CD4-positive, alpha-beta T cell treated with Interleukin-10 for 1 hour (primary cell): ENCODE results near the gene ZNF536.
"Not testable (repeated sequence)": the region's sequence is repeated elsewhere in the genome, so short reads cannot be mapped to it uniquely, and the experiment has no call there.

Experiments
- DNase-seq: peaks from one replicate; pipeline ENCODE4 v3.0.0-alpha.2; 2020

Gene ZNF536

GRCh38 chr19:30448386-30449077 lies 76.3 kb downstream of the ZNF536 start:
- no peak for DNase-seq

GRCh38 chr19:30449078-30449590 lies 77.0 kb downstream of the ZNF536 start:
- no peak for DNase-seq

DNA sequence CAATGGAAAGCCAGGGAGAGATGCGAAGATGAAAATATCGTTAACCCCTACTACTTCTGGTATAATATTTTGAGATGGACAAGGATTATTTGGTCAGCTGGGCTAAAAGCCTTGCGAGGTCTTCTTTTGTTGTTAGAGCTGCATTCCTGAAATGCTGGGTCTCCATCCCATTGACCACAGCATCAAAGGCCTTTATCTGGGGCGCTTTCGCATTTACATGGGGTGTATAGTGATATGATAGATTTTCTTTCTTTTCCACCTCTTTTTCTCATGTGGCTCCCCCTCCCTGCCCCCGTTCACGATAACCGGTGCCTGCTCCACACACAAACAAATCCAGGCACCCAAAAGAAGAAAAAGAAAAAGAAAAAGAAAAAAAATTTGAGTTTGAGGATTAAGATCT lies 77.5 kb downstream of the ZNF536 start:
- DNase-seq: no peak

DNA sequence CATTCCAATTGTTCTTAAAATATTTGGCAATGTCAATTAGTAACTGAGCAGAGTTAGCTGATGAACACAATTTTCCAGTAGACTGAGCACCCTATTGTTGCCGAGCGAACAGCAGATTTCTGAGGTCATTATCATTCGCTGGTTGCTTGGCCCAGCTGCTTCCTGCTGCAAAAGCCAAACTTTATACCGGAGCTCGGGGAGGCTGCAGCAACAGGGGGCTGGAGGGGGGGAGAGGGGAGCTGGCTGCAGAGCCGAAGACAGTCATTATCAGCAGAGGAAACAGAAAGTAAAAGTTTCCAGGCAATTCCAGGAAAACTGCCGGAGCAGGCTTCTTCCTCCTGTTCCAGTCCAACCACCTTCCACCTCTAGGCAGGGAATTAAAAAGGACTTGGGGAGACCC lies 77.9 kb downstream of the ZNF536 start:
- no peak for DNase-seq

GRCh38 chr19:30450835-30451321 lies 78.7 kb downstream of the ZNF536 start:
- no peak for DNase-seq

DNA sequence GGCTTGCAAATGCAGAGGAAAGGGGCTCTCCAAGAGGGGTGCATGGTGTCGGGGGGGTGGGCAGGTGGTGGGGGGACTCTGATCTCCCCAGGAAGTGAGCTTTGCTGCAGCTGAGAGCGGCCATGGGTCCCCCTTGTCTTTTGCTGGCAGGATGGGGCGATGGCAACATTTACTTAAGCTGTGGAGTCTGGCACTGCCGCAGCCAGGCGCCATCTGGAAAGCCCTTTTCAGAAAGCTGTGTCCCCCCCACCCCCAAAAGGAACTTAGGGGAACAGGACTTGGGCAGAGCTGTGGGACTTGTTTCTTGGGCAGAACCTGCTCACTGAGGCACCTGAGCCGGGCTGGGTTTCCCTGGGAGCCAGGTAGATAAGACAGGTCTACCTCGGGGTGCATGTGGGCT lies 80.7 kb downstream of the ZNF536 start:
- DNase-seq: no peak

DNA sequence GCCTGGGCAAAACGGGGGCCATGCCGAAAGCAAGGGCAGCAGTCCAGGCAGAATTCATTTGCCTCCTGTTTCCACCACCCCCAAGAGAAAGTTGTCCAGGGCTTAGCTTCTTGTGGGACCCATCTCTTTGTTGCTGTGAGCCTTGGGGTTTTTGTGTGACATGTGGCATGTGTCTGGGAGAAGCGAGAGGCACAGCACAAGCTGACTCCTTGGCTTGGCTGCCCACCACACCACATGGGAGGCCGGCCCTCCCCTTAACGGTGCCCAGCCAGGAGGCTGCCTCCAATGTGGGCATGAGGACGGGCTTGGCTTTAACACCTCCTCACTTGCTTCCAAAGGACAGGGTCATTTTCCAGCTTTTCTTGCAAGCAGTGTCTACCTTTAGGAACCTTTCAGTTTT lies 81.6 kb downstream of the ZNF536 start:
- no peak for DNase-seq

DNA sequence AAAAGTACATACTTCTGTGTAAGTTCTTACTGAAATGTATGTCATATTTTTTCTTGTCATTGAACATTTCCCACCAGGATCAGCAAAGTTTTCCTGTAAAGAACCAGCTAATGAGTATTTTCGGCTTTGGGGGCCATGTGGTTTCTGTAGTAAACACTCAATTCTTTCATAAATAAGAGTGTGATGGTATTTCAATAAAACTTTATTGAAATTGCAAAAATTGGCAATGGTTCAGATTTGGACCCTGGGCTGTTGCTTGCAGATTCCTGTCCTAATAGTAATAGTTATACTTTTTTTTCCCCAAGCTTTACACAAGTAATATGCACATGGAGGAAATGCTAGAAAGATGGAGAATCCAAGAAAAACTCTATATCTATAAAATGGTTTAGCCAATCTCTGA lies 83.7 kb downstream of the ZNF536 start:
- no peak for DNase-seq

DNA sequence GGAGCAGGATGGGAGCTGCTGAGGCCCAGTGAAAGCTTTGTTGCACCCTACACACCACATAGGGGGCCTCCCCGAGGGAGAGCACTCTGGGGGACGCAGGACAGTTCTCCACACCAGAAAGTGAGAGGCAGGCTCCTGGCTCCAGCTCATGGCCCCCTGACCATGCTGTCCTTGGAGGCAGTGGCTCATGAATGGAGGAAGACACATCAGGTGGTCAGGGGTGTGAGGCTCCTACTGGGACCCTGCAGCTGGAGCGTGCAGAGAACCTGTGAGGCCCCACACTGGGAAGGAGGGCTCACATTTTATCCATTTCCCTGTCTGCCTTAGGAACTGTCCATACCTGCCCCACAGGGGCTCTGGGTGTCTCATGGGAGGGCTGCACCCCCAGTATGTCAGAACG lies 85.3 kb downstream of the ZNF536 start:
- DNase-seq: no peak

- no peak for DNase-seq
These were observed 87.7 kb downstream of the ZNF536 start for GRCh38 chr19:30459859-30460258.

DNA sequence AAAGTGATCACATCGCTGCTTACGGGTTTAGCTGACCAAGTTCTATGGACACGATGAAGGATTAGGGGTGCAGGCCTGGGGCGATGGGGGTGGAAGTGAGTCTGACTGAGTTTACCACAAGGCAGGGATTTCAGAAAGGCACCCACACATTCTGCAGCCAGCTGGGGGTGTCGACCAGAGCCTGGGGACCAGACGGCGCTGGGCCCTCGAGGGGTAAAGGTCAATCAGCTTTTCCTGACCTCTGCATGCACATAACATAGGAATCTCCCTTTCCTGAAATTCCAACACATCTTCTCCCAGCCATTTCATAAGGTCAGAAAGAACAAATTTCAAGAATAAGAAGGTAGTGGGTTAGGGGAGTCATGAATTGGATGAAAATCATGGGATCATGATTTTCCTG lies 92.0 kb downstream of the ZNF536 start:
- DNase-seq: no peak

DNA sequence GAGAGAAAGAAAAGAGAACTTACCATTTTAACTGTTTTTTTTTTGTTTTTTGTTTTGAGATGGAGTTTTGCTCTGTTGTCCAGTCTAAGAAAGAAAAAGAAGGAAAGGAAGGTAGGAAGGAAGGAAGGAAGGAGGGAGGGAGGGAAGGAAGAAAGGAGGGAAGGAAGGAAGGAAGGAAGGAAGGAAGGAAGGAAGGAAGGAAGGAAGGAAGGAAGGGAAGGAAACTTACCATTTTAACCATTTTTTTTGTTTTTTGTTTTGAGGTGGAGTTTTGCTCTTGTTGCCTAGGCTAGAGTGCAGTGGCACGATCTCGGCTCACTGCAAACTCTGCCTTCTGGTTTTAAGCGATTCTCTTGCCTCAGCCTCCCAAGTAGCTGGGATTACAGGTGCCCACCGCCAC lies 94.4 kb downstream of the ZNF536 start:
- DNase-seq: not testable (repeated sequence)

- no peak for DNase-seq
These were observed 95.1 kb downstream of the ZNF536 start for GRCh38 chr19:30467239-30467638.

GRCh38 chr19:30469774-30470173 lies 97.6 kb downstream of the ZNF536 start:
- no peak for DNase-seq

DNA sequence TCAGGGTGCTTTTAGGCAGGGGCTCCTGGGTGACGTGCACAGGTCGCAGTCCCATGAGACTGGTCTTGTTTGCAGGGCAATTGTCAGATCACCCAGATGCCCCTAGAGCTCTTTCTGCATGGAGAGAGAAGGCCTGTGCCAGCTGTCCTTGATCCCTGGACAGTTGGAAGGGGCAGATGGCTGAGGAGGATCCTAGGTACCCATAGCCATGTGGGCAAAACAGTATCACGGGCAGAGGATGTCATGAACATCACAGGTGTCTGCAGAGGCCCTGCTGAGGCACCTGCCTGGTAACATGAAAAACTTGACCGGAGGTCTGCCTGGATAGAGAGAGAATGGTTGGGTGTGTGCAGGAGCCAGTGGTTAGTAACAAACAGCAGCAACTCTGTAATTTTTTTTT lies 99.3 kb downstream of the ZNF536 start:
- no peak for DNase-seq

GRCh38 chr19:30473334-30473867 lies 101.2 kb downstream of the ZNF536 start:
- no peak for DNase-seq

DNA sequence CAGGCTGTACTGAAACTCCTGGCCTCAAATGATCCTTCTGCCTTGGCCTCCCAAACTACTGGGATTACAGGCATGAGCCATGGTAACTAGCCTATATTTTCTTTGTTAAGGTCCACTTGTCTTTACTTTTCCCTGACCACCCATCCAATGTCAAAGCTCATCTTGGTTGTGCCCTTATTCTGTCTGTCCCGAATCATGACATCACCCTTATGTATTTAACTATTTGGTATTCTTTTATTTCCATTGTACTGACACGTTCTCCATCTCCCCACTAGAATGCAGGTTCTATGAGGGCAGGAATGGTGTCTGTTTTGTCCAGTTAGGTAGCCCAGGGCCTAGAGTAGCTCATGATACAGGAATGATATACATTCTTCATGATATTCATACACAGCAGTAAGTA lies 104.8 kb downstream of the ZNF536 start:
- no peak for DNase-seq

DNA sequence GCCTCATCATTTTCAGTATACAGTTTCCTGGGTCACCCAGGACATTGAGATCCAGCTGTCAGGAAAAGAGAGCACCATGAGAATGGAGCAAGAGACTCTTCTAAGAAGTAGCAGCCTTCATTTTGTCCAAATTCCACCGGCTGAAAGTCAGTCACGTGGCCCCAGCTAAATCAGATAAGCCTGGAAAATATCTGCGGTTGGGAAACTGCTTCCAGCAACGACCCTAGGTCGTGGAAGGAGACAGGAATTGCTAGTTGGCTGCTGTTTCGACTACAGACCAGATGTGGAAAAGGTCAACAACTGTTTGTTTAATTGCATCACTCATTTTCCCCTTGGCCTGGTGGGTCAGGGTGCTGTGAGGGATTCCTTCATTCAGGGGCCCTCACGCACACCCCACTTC lies 107.0 kb downstream of the ZNF536 start:
- DNase-seq: no peak

DNA sequence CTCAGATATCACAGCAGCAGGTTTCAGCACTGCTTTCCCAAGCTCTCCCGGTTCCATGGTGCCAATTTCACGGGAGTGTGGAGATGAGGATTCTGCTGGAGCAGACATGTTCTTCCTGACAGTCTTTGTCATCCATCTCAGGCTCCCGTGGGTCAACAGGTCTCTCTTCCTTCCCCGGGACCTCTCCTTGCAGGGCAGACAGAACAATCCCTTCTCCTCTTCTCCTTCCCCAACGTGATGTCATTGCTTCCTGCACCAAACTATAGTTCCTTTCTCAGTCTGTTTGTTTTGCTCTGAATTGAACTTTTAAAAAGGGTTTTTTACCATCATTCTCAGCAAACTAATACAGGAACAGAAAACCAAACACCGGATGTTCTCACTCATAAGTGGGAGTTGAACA lies 107.9 kb downstream of the ZNF536 start:
- no peak for DNase-seq

- no peak for DNase-seq
These were observed 108.9 kb downstream of the ZNF536 start for GRCh38 chr19:30481063-30481462.

DNA sequence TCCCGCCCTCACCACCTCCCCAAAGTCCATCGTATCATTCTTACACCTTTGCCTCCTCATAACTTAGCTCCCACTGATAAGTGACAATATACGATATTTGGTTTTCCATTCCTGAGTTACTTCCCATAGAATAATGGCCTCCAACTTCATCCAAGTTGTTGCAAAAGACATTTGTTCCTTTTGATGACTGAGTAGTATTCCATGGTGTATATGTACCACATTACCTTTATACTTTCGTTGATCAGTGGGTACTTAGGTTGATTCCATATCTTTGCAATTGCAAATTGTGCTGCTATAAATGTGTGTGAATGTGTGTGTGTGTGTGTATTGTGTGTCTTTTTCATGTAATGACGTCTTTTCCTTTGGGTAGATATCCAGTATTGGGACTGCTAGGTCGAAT lies 109.6 kb downstream of the ZNF536 start:
- DNase-seq: no peak

GRCh38 chr19:30482956-30483355 lies 110.8 kb downstream of the ZNF536 start:
- no peak for DNase-seq

DNA sequence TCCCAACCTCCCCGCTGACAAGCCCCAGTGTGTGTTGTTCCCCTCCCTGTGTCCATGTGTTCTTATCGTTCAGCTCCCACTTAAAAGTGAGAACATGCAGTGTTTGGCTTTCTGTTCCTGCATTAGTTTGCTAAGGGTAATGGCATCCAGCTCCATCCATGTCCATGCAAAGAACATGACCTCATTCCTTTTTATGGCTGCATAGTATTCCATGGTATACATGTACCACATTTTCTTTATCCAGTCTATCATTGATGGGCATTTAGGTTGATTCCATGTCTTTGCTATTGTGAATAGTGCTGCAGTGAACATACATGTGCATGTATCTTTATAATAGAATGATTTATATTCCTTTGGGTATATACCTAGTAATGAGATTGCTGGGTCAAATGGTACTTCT lies 114.1 kb downstream of the ZNF536 start:
- DNase-seq: not testable (repeated sequence)

- no peak for DNase-seq
These were observed 115.0 kb downstream of the ZNF536 start for GRCh38 chr19:30487178-30487577.

- DNase-seq: no peak
These were observed 116.0 kb downstream of the ZNF536 start for GRCh38 chr19:30488191-30488590.
